IMR-90 (cell line): Measurements from ENCODE around the gene PPP1R9B.

Experiments
- BHLHE40 ChIP-seq: fragments of 150-350 bp; IDR thresholded peaks from 2 replicates; pipeline ENCODE4 v1.6.1; 2016; ENCODE audit warnings: mild to moderate bottlenecking, low read depth, low read length
- CEBPB ChIP-seq: IDR thresholded peaks from 2 replicates; pipeline ENCODE4 v1.6.1; 2012; ENCODE audit warnings: low read depth, low read length, improper control_type of control experiment
- CTCF ChIP-seq: conservative IDR thresholded peaks from 2 replicates; pipeline ENCODE4 v1.5.1; 2012; ENCODE audit warnings: mild to moderate bottlenecking, low read depth, low read length, improper control_type of control experiment
- ELK1 ChIP-seq: fragments of 150-350 bp; IDR thresholded peaks from 2 replicates; pipeline ENCODE4 v1.6.1; 2016; ENCODE audit warnings: low read depth, mild to moderate bottlenecking, low read length, moderate library complexity, borderline replicate concordance
- MAFK ChIP-seq: IDR thresholded peaks from 2 replicates; pipeline ENCODE4 v1.6.1; 2012; ENCODE audit warnings: low read depth, low read length, improper control_type of control experiment
- MXI1 ChIP-seq: IDR thresholded peaks from 2 replicates; pipeline ENCODE4 v1.6.1; 2012; ENCODE audit warnings: low read depth, mild to moderate bottlenecking, low read length, moderate library complexity, borderline replicate concordance
- POLR2A ChIP-seq: IDR thresholded peaks from 2 replicates; pipeline ENCODE4 v1.6.1; 2012; ENCODE audit warnings: mild to moderate bottlenecking, low read depth, low read length
- RAD21 ChIP-seq: IDR thresholded peaks from 2 replicates; pipeline ENCODE4 v1.6.1; 2012; ENCODE audit warnings: low read length, improper control_type of control experiment
- RFX5 ChIP-seq: IDR thresholded peaks from 2 replicates; pipeline ENCODE4 v1.8.0; 2012; ENCODE audit warnings: low read depth, mild to moderate bottlenecking, low read length, moderate library complexity
- SMC3 ChIP-seq: fragments of 150-350 bp; IDR thresholded peaks from 2 replicates; pipeline ENCODE4 v1.6.1; 2016; ENCODE audit warnings: low read depth, mild to moderate bottlenecking, antibody characterized with exemption, low read length, moderate library complexity
- USF2 ChIP-seq: fragments of 150-350 bp; IDR thresholded peaks from 2 replicates; pipeline ENCODE4 v1.6.1; 2017; ENCODE audit warnings: mild to moderate bottlenecking, antibody characterized with exemption, low read length, low read depth

- TF ChIP-seq RAD21 (0 out of 2 replicates have a peak, but pooled peaks have one; percentile 13), CTCF (peak; percentile 37; the same call in 1 of the 2 replicates), ELK1 (no peak), MXI1 (no peak), POLR2A (no peak), RFX5 (no peak), USF2 (no peak), MAFK (no peak), BHLHE40 (no peak), SMC3 (0 out of 2 replicates have a peak, but pooled peaks have one; percentile 28), CEBPB (no peak)
These were observed 44.7 kb upstream of the PPP1R9B start for GRCh38 chr17:50194934-50195865.
